Posterior cingulate gyrus (tissue), 11 donors: ENCODE results near the gene OR8J3.
A peak's percentile ranks its signal among the peaks of the same experiment; 100 is the strongest.
"Not testable (repeated sequence)": the region's sequence is repeated elsewhere in the genome, so short reads cannot be mapped to it uniquely, and the experiment has no call there.

Source experiments
- DNase-seq, 10 donors: peaks; one replicate each; pipeline versions ENCODE4 v3.0.0 to v3.0.0-alpha.2; 2020 to 2021; ENCODE audit warnings: mixed read lengths in 3 of 10
- intact Hi-C: fragments of 100-400 bp; cut with DNase I; formaldehyde crosslinking; loops from one replicate; pipeline ENCODE4 v1.15.1; 2023

Gene OR8J3, protein sequence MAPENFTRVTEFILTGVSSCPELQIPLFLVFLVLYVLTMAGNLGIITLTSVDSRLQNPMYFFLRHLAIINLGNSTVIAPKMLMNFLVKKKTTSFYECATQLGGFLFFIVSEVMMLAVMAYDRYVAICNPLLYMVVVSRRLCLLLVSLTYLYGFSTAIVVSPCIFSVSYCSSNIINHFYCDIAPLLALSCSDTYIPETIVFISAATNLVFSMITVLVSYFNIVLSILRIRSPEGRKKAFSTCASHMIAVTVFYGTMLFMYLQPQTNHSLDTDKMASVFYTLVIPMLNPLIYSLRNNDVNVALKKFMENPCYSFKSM

GRCh38 chr11:56140151-56140661 lies at the start of gene OR8J3:
OR8J3 (minus strand) TSS chr11:56140201; CDS start chr11:56137718, 2,483 bp downstream.
- intact Hi-C loops: no loop called here
- no peak for DNase-seq

DNA sequence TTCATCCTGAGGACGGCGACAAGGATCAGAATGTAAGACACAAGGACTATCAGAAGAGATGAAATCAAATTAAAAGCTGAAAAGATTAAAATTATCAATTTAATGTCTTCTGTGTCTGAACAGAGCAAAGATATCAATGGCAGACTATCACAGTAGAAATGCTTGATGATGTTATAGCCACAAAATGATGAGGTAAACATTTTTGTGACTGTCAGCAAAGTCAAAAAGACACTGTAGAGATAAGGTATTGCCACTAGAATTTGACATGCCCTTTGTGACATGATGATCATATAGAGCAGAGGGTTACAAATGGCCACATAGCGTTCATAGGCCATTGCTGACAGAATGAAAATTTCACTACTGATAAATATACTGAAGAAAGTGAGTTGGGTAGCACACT lies 48.6 kb upstream of the OR8J3 start:
- intact Hi-C loops: no loop called here
- DNase-seq: no peak

GRCh38 chr11:56183459-56183858 lies 43.5 kb upstream of the OR8J3 start:
- no peak for DNase-seq
- intact Hi-C loops: no loop called here

DNA sequence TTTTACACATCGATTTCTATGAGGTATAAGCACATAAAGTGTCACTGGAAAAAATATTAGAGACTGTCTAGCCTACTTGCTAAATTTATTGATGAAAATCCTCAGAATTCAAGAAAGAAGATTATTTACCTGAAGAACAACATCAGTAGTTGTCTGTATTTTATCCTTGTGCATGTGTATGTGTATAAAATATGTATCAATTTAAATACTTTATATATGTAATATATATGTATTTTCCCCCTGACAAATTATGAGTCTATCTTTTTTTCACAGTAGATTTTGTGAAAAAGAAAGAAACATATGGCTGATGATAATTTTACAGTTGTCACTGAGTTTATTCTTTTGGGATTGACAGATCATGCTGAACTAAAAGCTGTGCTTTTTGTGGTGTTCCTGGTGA lies 36.3 kb upstream of the OR8J3 start, which contains the start of gene OR5J2:
OR5J2 (plus strand) TSS at position 301 of the 400 bp plus-strand sequence; CDS start at position 301, 0 bp downstream.
- intact Hi-C loops: no loop called here
- no peak for DNase-seq

DNA sequence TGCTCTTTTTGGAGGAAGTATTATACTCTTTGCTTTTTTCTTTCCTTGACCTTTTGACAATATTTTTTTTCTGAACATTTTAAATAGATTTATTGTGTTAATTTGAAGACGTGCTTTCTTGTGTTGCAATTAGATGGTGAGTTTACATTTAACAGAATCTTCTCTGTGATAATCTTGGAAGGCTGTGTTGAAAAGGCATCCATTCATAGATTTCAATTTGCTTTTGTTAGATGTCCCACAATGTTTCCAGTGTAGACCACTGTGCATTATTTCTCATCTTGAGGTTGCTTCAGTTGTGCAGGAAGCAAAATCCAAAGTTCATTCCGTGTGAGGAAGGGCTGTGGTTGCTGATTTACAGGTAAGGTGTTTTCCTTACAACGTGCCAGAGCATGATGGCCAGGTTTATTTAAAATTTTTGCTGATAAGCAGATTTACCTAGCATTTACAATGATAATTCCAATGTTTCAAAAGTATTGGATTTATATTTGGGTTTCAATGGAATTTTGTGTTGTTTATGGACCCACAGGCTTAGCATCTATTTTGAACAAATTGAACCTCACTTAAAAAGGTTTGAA lies 32.3 kb upstream of the OR8J3 start:
- no peak for DNase-seq
- intact Hi-C loops: no loop called here

GRCh38 chr11:56163804-56164203 lies 23.8 kb upstream of the OR8J3 start:
- intact Hi-C loops: no loop called here
- no peak for DNase-seq

DNA sequence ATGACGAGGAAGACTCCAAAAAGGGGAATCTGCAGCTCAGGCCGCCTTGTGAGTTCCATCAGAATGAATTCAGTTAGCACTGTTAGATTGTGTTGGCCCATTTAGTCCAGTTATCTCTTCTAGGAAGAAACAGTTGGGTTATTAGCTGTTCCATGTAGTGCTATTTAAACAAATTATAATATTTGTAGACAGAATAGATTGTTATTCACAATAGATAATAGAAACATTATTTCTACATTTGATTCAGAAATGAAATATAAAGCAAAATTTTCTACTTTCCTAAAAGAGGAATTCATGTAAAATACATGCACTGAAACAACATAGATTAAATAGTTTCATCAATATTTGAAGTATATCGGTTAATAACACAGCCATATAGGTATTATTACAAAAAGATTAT lies 20.2 kb upstream of the OR8J3 start, which contains the start of gene OR8K5:
OR8K5 (minus strand) TSS at position 101 of the 400 bp plus-strand sequence; CDS start at position 101, 0 bp downstream.
- DNase-seq: no peak
- intact Hi-C loops: no loop called here

GRCh38 chr11:56152333-56152732 lies 12.3 kb upstream of the OR8J3 start:
- intact Hi-C loops: no loop called here
- DNase-seq: peak in 1 of 10 donors; percentile 67

DNA sequence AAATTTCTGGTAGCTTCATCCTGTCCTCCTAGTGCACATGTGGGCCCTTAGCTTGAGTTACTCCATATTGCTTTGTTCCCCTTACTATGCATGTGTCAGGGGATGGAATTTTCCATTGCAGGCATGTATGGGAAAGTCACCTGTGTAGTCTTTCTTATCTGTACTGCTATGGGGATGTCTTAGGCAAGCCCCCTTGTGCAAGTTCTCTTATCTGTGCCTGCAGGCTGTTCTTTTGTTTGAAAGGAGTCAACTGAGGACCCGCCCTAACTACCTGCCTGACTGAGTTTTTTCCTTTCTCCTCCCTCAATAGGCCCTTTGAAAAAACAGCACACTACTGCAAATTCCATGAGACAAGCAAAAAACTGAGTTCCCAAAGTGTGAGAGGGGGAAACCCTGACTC lies 11.4 kb upstream of the OR8J3 start:
- no peak for DNase-seq
- intact Hi-C loops: no loop called here

DNA sequence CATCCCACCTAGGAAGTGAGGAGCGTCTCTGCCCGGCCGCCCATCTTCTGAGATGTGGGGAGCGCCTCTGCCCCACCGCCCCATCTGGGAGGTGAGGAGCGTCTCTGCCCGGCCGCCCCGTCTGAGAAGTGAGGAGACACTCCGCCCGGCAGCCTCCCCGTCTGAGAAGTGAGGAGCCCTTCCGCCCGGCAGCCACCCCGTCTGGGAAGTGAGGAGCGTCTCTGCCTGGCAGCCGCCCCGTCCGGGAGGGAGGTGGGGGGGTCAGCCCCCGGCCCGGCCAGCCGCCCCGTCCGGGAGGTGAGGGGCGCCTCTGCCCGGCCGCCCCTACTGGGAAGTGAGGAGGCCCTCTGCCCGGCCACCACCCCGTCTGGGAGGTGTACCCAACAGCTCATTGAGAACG lies 3.7 kb upstream of the OR8J3 start:
- DNase-seq: peak in 1 of 10 donors; percentile 65
- intact Hi-C loops: not testable (repeated sequence)

GRCh38 chr11:56122073-56122472 lies 17.9 kb downstream of the OR8J3 start, which contains the start of gene OR8H3:
OR8H3 (plus strand) TSS chr11:56122373; CDS start chr11:56122373, 0 bp downstream.
- intact Hi-C loops: no loop called here
- peak in 1 of 10 donors; percentile 38 for DNase-seq

GRCh38 chr11:56103210-56103737 lies 36.7 kb downstream of the OR8J3 start, which contains the start of gene OR8H2:
OR8H2 (plus strand) TSS chr11:56103687; CDS start chr11:56105043, 1,356 bp downstream.
- DNase-seq: no peak
- intact Hi-C loops: no loop called here

DNA sequence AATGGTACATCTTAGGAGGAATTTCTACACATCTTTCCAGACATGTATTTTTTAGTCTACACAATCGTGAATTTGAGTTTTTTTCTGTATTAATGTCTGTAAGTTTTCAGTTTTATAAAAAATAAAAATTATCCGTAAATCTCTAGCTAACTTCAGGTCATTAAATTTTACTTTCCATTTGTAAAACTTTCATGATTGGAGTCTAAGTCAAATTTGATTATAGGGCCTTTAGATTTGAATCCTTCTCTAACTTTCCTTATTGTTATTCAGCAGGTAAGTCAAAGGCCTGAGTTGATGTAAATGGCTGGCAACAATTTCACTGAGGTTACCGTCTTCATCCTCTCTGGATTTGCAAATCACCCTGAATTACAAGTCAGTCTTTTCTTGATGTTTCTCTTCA lies 47.0 kb downstream of the OR8J3 start, which contains the start of gene OR8I2:
OR8I2 (plus strand) TSS at position 301 of the 400 bp plus-strand sequence; CDS start at position 301, 0 bp downstream.
- intact Hi-C loops: no loop called here
- DNase-seq: no peak

DNA sequence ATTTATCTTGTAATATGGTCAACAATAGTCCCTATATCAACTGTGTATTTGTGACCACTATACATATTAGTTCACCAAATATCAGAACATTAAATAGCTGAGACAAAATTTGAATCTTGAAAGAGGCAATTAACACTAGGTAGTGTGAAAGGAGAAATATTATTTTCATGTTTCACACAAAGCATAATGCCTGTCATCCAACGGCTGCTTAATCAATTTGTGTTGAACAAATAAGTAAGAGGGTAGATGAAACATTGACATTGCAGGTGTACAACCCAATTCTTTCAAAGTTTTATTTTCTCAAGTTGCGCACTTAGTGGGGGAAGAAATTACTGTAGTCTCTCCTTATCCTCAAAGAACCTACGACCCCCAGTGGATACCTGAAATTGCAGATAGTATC lies 50.3 kb downstream of the OR8J3 start:
- no peak for DNase-seq
- intact Hi-C loops: no loop called here
